Measurements from ENCODE around the gene TNN.
"Not testable (repeated sequence)": the region's sequence is repeated elsewhere in the genome, so short reads cannot be mapped to it uniquely, and the experiment has no call there.

Gene TNN

GRCh38 chr1:175090780-175091179 is 23.1 kb downstream of the TNN start:
- H3K27ac ChIP-seq, result no peak overlapping the region
- H3K27me3 ChIP-seq, result no peaks in the 10 kb centered on the region
- no peak overlapping the region for H3K4me3 ChIP-seq (ENCODE audit: low read depth in 1 of 2, low read length in 1 of 2)
- TF ChIP-seq CTCF (IDR thresholded peaks at IDR 0.05), result no peak
- no peaks in the 10 kb centered on the region for H3K9me3 ChIP-seq
- H3K36me3 ChIP-seq, result no peaks in the 10 kb centered on the region
- H3K4me1 ChIP-seq (ENCODE audit: control insufficient read depth in 1 of 2, insufficient read depth in 1 of 2, low read depth in 1 of 2, low read length in 1 of 2), result no peaks in the 10 kb centered on the region

GRCh38 chr1:175094626-175095025 is 27.0 kb downstream of the TNN start:
- Histone ChIP-seq H3K4me3 (ENCODE audit: low read depth in 1 of 2, low read length in 1 of 2) (no peak overlapping the region), H3K27me3 (no peaks in the 10 kb centered on the region), H3K9me3 (no peaks in the 10 kb centered on the region), H3K36me3 (no peaks in the 10 kb centered on the region), H3K4me1 (ENCODE audit: control insufficient read depth in 1 of 2, insufficient read depth in 1 of 2, low read depth in 1 of 2, low read length in 1 of 2) (no peaks in the 10 kb centered on the region), H3K27ac (no peak overlapping the region)
- TF ChIP-seq CTCF (IDR thresholded peaks at IDR 0.05), result no peak

- H3K9me3 ChIP-seq, result no peaks in the 10 kb centered on the region
- TF ChIP-seq CTCF (IDR thresholded peaks at IDR 0.05), result no peak
- no peaks in the 10 kb centered on the region for H3K27me3 ChIP-seq
- no peak overlapping the region for H3K4me3 ChIP-seq (ENCODE audit: low read depth in 1 of 2, low read length in 1 of 2)
- no peak overlapping the region for H3K27ac ChIP-seq
- H3K4me1 ChIP-seq (ENCODE audit: control insufficient read depth in 1 of 2, insufficient read depth in 1 of 2, low read depth in 1 of 2, low read length in 1 of 2), result no peaks in the 10 kb centered on the region
- H3K36me3 ChIP-seq, result no peaks in the 10 kb centered on the region
These were observed 27.4 kb downstream of the TNN start for GRCh38 chr1:175095069-175095468.

- no peaks in the 10 kb centered on the region for H3K36me3 ChIP-seq
- H3K4me3 ChIP-seq (ENCODE audit: low read depth in 1 of 2, low read length in 1 of 2), result no peak overlapping the region
- no peak overlapping the region for H3K27ac ChIP-seq
- H3K4me1 ChIP-seq (ENCODE audit: control insufficient read depth in 1 of 2, insufficient read depth in 1 of 2, low read depth in 1 of 2, low read length in 1 of 2), result no peaks in the 10 kb centered on the region
- no peaks in the 10 kb centered on the region for H3K9me3 ChIP-seq
- no peaks in the 10 kb centered on the region for H3K27me3 ChIP-seq
- TF ChIP-seq CTCF (IDR thresholded peaks at IDR 0.05), result no peak
These were observed 28.5 kb downstream of the TNN start for GRCh38 chr1:175095978-175096607.

GRCh38 chr1:175097361-175097760 is 29.7 kb downstream of the TNN start:
- H3K36me3 ChIP-seq, result no peaks in the 10 kb centered on the region
- H3K27ac ChIP-seq, result no peak overlapping the region
- H3K9me3 ChIP-seq, result no peaks in the 10 kb centered on the region
- no peak overlapping the region for H3K4me3 ChIP-seq (ENCODE audit: low read depth in 1 of 2, low read length in 1 of 2)
- no peaks in the 10 kb centered on the region for H3K27me3 ChIP-seq
- no peak for TF ChIP-seq CTCF (IDR thresholded peaks at IDR 0.05)
- H3K4me1 ChIP-seq (ENCODE audit: control insufficient read depth in 1 of 2, insufficient read depth in 1 of 2, low read depth in 1 of 2, low read length in 1 of 2), result no peaks in the 10 kb centered on the region

GRCh38 chr1:175099916-175100315 is 32.3 kb downstream of the TNN start:
- Histone ChIP-seq H3K4me3 (ENCODE audit: low read depth in 1 of 2, low read length in 1 of 2) (no peak overlapping the region), H3K4me1 (ENCODE audit: control insufficient read depth in 1 of 2, insufficient read depth in 1 of 2, low read depth in 1 of 2, low read length in 1 of 2) (no peaks in the 10 kb centered on the region)
- no peak for TF ChIP-seq CTCF (IDR thresholded peaks at IDR 0.05)

GRCh38 chr1:175102166-175102565 is 34.5 kb downstream of the TNN start:
- H3K4me3 ChIP-seq (ENCODE audit: low read depth in 1 of 2, low read length in 1 of 2); H3K36me3 ChIP-seq; H3K4me1 ChIP-seq (ENCODE audit: control insufficient read depth in 1 of 2, insufficient read depth in 1 of 2, low read depth in 1 of 2, low read length in 1 of 2); H3K27ac ChIP-seq; H3K9me3 ChIP-seq; H3K27me3 ChIP-seq: not testable (repeated sequence)

More at GRCh38 chr1:175099916-175100315, 32.3 kb downstream of the TNN start:
- H3K27me3 ChIP-seq, result no peaks in the 10 kb centered on the region
- no peak overlapping the region for H3K27ac ChIP-seq
- no peaks in the 10 kb centered on the region for H3K9me3 ChIP-seq
- H3K36me3 ChIP-seq, result no peaks in the 10 kb centered on the region

- H3K27me3 ChIP-seq; H3K4me1 ChIP-seq (ENCODE audit: control insufficient read depth in 1 of 2, insufficient read depth in 1 of 2, low read depth in 1 of 2, low read length in 1 of 2); H3K36me3 ChIP-seq; H3K4me3 ChIP-seq (ENCODE audit: low read depth in 1 of 2, low read length in 1 of 2); H3K27ac ChIP-seq; H3K9me3 ChIP-seq: not testable (repeated sequence)
These were observed 38.9 kb downstream of the TNN start for GRCh38 chr1:175106536-175106935.
